Thyroid gland (tissue), 4 donors: ENCODE results near the gene CEP55.

Experiments used
- CTCF ChIP-seq, 6 experiments: fragments of 200-600 bp in 3 of 6; fragments of 450-650 bp in 3 of 6; sonication (generic) in 3 of 6; IDR thresholded peaks; one replicate each; pipeline ENCODE4 v1.5.1; 2016 to 2019; ENCODE audit warnings: antibody characterized with exemption in 6 of 6, mild to moderate bottlenecking in 2 of 6, inconsistent platforms in 1 of 6, moderate library complexity in 1 of 6
- POLR2A ChIP-seq, 2 donors: fragments of 450-650 bp; IDR thresholded peaks; one replicate each; pipeline ENCODE4 v1.6.1; 2017; ENCODE audit warnings: antibody characterized with exemption in 2 of 2, mild to moderate bottlenecking in 2 of 2, moderate library complexity in 1 of 2

- TF ChIP-seq CTCF (IDR thresholded peaks at IDR 0.05) (no peak), POLR2A (IDR thresholded peaks at IDR 0.05) (no peak)
Measured at GRCh38 chr10:93464776-93465388, 31.5 kb upstream of the CEP55 start.
